GM18909 (cell line): ENCODE results near the gene TRA2A.

Experiments
- ATAC-seq: cut with Tn5 transposase; IDR thresholded peaks from one replicate; pipeline ENCODE4 v1.9.1; 2021; ENCODE audit warnings: mild to moderate bottlenecking; ENCODE audit not compliant: unreplicated experiment, poor library complexity

TRA2A gene

DNA sequence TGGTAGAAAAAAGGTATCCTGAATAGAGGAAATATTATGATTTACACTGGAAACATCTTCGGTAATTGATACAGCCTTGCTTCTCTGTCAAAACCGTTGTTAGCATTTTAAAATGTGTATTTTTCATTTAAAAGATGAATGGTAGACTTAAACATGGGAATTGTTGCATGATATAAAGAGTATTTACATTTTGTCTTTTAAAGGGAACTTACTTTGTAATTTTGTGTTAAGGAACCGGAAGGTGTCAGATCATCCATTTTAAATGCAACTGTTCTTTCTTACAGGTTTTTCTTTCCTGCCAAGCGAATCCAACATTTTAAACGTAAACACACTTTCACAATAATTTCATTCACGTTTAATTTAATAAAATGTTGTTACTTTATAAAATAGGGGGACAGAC, 59.7 kb downstream of the TRA2A start:
- ATAC-seq, result no peak

DNA sequence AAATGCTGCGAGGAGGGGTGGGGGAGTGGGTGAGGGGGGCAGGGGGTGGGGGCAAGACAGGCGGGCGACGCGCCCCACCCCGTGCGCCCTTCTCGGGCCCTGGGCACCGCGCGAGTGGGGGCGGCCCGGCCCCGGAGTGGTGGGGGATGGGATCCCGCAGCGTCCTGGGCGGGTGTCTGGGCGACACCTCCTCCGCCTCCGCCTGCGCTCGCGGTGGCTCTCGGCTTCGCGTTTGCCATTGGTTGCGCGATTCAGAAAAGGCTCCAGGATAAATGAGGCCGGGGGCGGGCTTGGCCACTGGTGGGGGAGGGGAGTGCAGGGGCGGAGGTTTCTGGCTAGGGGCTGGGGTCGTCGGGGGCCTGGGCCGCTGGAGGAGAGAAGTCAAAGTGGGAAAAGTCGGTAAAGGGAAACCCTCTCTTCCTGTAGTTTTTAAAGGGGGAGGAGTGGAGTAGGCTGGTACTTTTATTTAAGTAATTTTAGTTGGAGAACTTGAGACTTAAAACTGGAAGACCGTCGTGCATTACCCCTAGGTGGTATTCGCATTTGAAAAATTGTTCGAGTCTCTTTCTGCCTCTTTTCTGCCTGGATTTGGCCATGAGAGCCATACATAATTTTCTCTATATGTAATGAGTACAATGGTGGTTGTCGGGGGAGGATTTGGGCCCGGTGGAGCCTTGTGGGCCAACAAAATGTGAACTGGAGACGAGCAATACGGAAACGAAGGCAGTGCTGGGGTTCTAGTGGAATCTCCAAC, 60.5 kb downstream of the TRA2A start:
- ATAC-seq, result peak; percentile 33

DNA sequence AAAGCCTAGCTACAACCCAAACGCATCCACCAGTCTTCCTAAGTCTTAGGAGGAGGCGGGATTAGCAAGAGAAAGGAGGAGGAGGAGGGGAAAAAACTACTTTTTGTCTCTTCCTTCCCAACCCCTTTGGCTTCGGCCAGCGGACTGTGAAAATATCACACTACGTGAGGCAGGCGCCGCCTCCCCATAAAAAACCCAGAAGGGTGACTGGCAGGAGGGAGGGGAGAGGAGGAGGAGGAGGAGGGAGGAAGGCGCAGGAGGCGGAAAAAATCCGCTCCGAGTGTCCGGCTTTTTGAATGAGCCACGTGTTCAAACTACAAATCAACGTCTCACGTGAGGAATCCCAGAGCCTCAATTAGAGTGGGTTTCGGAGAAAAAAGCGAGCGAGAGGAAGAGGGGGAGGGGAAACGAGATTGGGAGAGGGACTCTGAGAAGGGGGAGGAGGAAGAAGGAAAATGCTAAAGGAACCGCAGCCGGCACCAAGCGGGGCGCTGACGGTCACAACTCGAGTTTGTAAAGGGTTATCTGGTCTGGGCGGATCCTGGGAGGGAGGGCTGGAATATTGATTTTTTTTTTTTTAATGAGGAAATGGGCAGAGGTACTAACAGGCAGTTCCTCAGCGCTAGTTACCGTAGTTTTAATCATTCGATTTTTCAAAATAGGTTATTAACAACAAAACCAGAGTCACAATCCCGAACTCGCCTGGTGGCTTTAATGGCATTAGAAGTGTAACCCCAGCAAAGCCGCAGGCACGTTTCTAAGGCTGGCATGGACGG, 61.3 kb downstream of the TRA2A start, which contains the start of gene IGF2BP3:
IGF2BP3 (minus strand) TSS at position 162 of the 776 bp plus-strand sequence. CDS start 381 bp downstream, outside the sequence.
- peak; percentile 17 for ATAC-seq

DNA sequence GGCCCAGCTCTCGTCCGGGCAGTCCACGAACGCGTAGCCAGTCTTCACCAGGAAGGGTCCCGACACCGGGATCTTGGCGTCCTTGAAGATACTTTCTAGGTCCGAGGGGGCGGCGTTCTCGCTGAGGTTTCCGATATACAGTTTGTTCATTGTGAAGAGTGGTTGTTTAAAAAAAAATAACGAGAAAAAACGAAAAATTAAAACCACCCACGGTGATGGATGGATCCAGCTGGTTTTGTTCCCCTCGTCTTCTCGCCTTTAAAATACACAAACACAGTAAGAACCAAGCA, 61.9 kb downstream of the TRA2A start:
- no peak for ATAC-seq

DNA sequence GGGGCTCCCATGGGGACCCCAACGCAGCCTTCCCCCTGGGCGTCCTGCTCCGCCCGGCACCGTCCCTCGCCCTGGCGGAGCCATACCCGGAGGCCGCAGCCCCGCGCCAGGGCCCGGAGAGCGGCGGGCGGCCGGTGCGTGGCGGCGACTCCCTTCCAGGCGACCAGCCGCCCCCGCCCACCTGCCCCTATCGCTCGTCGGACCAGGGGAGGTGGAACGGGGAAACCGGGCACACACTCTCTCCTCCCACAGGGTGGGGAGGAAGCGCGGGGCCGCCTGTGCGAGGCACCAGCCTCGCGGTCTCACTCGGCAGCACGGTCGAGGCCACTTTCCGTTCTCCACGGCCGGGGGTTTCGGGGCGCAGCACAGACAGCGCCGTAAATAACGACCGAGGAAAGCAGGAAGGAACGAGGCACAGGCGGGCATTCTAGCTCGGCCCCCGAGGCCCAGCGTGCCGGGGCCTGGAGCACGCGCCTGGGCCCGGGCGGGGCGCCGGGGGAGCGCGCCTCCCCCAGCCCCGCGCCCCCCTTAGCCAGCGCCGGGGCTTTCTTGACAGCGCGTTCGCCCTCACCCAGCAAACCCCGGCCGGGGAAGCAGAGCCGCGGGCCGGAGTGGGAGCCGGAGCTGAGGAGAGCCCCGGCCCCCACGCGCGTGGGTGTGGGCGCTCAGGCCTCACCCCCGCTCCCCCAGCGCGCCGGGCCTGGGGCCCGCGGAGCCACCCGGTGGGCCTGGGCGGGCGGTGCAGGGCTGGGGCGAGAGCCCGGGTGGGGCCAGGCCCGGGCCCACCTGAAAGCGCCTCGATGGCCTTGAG, 62.4 kb downstream of the TRA2A start:
- no peak for ATAC-seq

DNA sequence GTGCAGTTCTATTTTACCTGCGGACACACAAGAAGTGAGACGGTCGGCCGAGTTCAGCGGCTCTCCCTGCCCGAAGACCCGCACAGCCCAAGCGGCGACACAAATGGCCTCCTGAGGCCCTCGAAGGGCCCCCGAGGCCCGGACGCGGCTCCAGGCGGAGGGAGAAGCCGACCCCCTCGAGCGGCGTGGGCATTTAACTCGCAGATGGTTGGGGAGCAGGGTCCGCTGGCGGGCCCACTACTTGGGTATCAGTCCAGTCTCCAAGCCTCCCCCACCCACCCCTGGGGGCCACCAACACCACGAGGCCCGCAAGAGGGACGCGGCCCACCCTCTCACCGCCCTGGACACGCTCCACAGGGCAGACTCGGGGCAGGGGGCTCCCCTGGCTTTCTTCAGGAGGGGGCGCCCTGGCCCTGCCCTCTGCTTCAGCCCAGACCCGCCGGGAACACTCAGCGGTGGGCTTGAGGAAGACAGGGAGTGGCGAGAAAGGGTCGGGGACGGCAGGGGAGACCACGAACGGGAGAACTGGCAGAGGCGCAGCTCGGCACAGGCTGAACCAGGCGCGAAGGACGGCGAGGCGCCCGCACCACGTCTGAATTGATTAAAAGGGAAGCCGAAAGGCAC, 63.1 kb downstream of the TRA2A start:
- ATAC-seq, result no peak

DNA sequence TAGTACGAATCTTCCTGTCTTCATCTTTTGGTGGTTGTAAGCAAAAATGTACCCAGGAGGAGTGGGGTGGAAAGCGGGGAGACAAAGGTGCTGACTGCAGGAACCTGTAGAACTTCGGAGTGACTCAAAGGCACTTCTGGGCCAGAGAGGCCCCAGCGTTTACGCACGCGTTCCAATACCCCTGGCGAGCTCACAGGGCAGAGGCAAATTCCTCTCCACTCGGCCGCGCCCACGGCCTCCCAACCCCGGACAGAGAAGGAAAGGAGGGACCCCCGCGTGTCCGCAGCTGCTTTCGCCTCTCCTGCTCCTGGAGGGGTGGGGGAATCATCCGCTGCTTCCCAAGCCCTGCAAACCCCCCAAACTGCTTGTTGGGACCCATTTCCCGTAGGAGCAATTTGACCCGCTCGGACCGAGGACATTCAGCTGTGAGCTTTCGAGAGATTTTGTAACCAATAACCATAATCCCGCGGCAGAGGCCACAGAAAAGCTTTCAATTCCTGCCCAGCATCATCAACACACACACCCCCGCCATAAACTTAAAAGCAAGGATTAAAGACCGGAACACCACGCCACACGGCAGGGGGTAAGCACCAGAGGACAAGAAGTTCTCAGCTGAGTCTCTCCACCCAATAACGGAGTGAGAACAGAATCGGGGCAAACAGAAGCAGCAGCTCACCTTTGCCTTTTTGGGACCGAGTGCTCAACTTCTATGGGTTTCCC, 63.8 kb downstream of the TRA2A start:
- ATAC-seq, result no peak

DNA sequence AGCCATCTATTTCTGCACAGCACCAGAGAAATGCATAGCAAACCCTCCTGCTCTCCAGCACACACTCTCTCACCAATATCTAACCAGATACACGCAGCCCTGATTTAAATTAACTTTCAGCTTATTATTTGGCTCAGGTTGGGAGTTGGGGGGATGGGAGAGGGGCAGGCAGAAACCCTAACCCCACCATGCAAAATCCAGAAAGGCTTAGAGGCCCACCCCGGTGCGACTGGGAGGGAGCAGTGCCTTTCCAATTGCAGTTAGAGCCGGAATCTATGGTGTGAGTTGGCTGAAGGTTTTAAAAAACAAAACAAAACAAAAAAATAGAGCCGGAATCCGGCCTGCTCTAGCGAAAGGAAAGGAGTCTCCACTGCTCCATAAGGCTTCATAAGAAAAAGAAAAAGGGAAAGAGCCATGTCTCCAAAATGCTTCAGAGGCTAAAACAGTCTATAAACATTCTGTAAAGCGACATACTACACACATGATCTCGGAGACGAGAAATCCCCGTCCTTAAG, 64.4 kb downstream of the TRA2A start:
- ATAC-seq, result no peak

DNA sequence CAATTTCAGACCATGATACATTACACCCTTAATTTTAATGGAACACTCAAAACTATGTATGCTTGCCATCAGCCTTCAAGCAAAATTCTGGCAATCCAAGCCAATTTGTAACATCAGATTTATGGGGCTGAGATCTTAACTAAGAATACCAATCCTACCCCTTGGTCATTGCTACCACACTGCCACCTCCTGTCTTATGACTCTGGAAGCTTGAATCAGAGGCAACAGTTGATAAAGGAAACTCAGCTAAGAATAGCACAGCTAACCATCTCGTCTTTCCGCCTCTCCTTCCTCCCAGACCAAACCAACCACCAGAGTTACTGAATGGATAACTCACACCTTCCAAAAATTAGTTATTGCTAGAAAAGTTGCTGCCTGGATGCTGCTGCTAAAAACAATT, 68.9 kb downstream of the TRA2A start:
- no peak for ATAC-seq

DNA sequence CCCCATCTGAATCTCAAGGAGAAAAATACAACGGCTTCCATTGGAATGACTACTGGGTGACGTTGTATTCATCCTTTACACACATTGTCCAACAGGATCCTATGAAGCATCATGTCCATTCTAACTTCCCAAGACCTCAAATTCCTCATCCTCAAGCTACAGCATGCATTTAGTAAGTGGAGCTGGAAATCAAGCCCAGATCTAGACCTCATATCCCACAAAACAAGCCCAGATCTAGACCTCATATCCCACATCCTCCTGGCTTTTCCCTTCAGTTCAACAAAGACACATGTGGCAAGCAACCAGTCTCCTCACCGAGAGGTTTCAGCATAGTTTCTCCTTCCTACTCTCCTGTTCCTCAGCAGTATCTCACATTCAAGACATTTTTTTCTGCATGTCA, 73.7 kb downstream of the TRA2A start:
- ATAC-seq, result no peak

DNA sequence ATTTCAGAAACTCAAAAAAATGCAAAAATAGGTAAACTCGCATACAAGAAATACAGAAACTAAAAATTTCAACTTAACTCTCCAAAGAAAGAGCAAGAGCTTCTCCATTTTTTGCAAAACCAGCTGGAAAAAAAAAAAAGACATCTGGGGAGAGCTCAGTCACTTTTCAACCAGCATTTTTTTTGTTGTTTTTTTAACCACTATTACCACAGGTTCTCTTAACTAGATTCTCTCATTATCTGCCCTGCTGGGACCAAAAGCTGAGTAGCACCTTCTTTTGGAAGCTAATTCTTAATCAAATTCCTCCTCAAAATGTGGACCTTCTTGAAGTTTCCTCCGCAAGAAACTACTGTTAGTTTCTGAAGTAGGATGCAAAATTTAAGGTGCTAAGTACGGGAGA, 75.7 kb downstream of the TRA2A start:
- no peak for ATAC-seq

DNA sequence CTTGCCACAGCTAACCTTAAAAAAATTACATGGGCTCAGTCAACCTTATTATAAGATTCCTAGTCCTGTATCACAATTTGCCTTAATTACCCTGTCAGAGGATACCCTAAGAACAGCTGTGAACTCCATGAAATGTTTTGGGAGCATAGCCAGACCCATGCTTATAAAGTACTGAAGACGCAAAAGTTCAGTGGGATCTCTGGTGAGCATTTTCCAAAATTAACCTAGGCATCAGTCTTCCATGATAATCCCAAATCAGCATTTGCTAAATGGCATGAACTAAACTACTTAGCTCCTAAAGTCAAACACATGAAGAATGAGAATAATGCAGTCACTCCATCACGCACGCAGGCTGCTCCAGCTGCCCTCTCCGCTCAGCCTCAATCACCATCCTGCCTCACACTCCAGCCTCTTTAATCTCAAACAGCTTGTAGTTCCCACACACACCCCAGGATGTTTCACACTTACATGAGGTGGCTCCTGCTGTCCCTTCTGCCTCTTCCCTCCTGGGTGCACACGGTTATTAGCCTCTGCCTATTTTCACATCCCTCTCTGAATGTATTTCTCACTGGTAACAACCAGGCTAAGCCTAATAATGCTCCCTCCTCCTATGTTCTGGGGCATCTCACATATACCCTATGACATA, 76.8 kb downstream of the TRA2A start:
- ATAC-seq, result no peak
